Body of pancreas (tissue), 4 donors: ENCODE measurements around the gene YKT6. TPM values are rescaled to one million over a fixed set of nuclear protein-coding genes. Genes with fewer than 3 reads are reported as not detected.

Experiments
- ATAC-seq: fragments of 150-250 bp; one replicate; pipeline ENCODE4 v1.9.1; 2016
- DNase-seq, 4 donors: peaks; one replicate each; pipeline ENCODE4 v3.0.0-alpha.2; 2019
- H3K27ac ChIP-seq, 4 donors: fragments of 200-600 bp; sonication (generic); 1 replicate in 3 of 4; 2 replicates in 1 of 4; pipeline versions ENCODE4 v1.5.1 to v1.6.1; 2016 to 2019; ENCODE audit warnings: mild to moderate bottlenecking in 1 of 4, mixed read lengths in 1 of 4, moderate library complexity in 1 of 4
- H3K27me3 ChIP-seq, 2 donors: fragments of 200-600 bp; sonication (generic); one replicate each; pipeline ENCODE4 v1.6.0; 2016; ENCODE audit warnings: mild to moderate bottlenecking in 1 of 2
- H3K36me3 ChIP-seq, 2 donors: fragments of 200-600 bp; sonication (generic); replicated peaks in 1 of 2; 2 replicates each; pipeline ENCODE4 v1.5.1; 2016; ENCODE audit warnings: low read depth in 2 of 2; ENCODE audit not compliant: insufficient read depth in 1 of 2
- H3K4me1 ChIP-seq: fragments of 200-600 bp; sonication (generic); one replicate; pipeline ENCODE4 v1.6.0; 2016
- H3K4me3 ChIP-seq, 2 donors: fragments of 200-600 bp; sonication (generic); 1 replicate in 1 of 2; 2 replicates in 1 of 2; pipeline ENCODE4 v1.5.1; 2016 to 2019
- H3K9me3 ChIP-seq, 3 donors: fragments of 200-600 bp; sonication (generic); 1 replicate in 2 of 3; 2 replicates in 1 of 3; pipeline ENCODE4 v1.5.1; 2016
- POLR2A ChIP-seq, 3 donors: fragments of 450-650 bp; IDR thresholded peaks; one replicate each; pipeline ENCODE4 v1.6.1; 2016; ENCODE audit warnings: antibody characterized with exemption in 3 of 3, mild to moderate bottlenecking in 2 of 3
- WGBS, 2 donors: methylation state at CpG; one replicate each; pipeline ENCODE4 v1.1.5; 2017; 5-methylcytosine and 5-hydroxymethylcytosine counted together
- intact Hi-C: fragments of 100-400 bp; cut with DNase I; formaldehyde crosslinking; loops from one replicate; pipeline ENCODE4 v1.15.1; 2023
- total RNA-seq, 2 donors: library from RNA; depleted of rRNA; stranded (reverse); fragments of >200 nt; gene quantifications; one replicate each; pipeline ENCODE4 v1.1.0, GENCODE V29; 2016
- TF ChIP-seq, protein P1 (sequence below), 7 experiments: fragments of 450-650 bp in 4 of 7; fragments of 200-600 bp in 3 of 7; sonication (generic) in 3 of 7; IDR thresholded peaks; one replicate each; pipeline ENCODE4 v1.5.1; 2016 to 2019; ENCODE audit warnings: antibody characterized with exemption in 7 of 7

Gene YKT6
- total RNA-seq, 2 donors from 2014 or later = 37.6 to 55.4 TPM

DNA sequence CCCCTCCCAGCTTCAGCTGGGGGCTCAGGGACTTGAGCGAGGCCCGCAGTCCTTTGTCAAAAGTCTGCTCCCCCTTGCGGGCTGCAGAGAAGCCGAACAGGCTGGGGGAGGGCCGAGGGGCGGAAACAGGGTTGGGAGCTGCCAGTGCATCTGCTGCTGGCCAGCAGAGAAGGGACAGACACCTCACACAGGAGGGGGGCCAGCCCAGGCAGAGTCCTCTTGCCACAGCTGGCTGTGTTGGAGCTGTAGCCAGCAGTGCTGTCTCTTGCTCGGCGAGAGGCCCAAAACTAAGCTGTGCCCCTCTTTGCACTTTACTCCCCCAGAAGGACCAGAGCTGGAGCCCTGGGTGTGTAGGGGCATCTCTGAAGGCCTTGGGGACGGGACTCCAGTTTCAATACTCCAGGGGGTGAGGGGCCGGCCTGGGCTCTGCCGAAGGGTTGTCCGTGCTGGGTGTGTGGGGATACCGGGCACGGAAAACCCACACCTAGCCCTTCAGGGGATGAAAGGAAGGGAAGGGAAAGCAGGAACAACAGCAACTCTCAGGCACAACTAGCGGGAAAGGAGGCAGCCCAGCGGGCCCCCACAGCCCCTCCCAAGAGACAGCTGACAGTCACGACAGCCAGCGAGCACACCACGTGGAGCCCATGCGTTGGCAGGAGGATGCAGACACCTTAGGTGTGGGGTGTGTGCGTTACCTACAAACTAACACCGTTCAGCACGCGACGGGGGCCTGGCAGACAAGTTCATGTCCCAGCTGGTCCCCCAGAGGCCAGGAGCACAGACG, 17.8 kb downstream of the YKT6 start:
- no peak overlapping the region for H3K4me3 ChIP-seq
- H3K4me1 ChIP-seq = peaks cover 6% of the 10 kb centered on the region
- WGBS, 2 donors = 80 to 92% methylated on average over 19 to 25 of the region's 26 CpGs
- no peaks in the 10 kb centered on the region for H3K9me3 ChIP-seq
- H3K27me3 ChIP-seq = no peaks in the 10 kb centered on the region
- intact Hi-C loops = no loop called here
- no peak for TF ChIP-seq POLR2A (IDR thresholded peaks at IDR 0.05)
- TF ChIP-seq, protein P1, sequence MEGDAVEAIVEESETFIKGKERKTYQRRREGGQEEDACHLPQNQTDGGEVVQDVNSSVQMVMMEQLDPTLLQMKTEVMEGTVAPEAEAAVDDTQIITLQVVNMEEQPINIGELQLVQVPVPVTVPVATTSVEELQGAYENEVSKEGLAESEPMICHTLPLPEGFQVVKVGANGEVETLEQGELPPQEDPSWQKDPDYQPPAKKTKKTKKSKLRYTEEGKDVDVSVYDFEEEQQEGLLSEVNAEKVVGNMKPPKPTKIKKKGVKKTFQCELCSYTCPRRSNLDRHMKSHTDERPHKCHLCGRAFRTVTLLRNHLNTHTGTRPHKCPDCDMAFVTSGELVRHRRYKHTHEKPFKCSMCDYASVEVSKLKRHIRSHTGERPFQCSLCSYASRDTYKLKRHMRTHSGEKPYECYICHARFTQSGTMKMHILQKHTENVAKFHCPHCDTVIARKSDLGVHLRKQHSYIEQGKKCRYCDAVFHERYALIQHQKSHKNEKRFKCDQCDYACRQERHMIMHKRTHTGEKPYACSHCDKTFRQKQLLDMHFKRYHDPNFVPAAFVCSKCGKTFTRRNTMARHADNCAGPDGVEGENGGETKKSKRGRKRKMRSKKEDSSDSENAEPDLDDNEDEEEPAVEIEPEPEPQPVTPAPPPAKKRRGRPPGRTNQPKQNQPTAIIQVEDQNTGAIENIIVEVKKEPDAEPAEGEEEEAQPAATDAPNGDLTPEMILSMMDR (IDR thresholded peaks at IDR 0.05) = no peak
- no peak for DNase-seq
- ATAC-seq = no peak
- H3K36me3 ChIP-seq = no peaks in the 10 kb centered on the region
- H3K27ac ChIP-seq = no peak overlapping the region

DNA sequence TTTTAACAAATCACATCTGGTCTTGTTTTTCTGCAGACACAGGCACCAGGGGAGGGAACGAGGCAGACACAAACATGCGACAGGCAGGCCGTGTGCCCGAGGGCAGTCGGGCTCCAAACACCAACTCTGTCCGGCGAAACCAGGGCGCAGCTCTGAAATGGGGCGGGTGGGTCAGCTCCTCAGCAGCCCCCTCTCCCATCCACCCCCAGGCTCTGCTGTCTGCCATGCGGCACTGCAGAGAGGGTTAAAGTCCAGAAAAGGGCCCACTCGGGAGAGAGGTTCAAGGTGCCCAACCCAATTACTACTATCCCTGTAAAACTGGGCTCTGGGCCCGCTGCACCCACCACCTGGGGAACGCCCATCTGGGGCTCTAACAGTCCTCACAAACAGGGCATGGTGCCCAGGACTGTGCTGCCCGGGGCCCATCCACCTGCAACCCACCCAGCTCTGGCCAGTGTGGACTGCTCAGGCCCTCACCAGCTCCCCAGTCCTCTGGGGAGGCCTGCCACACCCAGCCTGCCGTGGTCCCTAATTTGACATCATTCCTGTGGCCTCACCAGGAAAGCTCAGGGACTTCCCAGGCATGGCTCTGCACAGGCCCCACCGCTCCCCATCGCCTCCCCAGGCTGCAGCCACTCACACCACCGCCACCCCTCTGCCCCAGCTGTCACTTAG, 18.7 kb downstream of the YKT6 start:
- TF ChIP-seq, protein P1 (IDR thresholded peaks at IDR 0.05) = no peak
- no peak for TF ChIP-seq POLR2A (IDR thresholded peaks at IDR 0.05)
- 92 to 98% methylated on average over 13 to 17 of the region's 18 CpGs for WGBS, 2 donors
- H3K4me1 ChIP-seq = peaks cover 15% of the 10 kb centered on the region
- no peaks in the 10 kb centered on the region for H3K36me3 ChIP-seq
- H3K9me3 ChIP-seq = no peaks in the 10 kb centered on the region
- H3K4me3 ChIP-seq = no peak overlapping the region
- no peaks in the 10 kb centered on the region for H3K27me3 ChIP-seq
- DNase-seq (no peak), ATAC-seq (no peak)
- no peak overlapping the region for H3K27ac ChIP-seq
- intact Hi-C loops = no loop called here

DNA sequence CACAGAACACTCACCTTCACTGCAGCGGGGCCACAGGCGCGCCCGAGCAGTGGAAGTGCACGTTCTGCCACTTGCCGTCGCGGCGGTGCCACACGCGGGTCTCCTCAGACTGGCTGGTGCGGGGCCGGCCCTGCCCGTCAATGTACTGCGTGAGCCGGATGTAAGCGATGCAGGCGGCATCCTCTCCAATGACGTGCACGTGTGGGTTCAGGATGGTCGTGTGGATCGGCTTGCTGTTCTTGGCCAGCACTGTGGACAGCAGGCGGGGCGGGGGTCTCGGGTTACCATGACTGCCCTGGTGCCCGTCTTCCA, 19.2 kb downstream of the YKT6 start:
- no peaks in the 10 kb centered on the region for H3K27me3 ChIP-seq
- intact Hi-C loops = no loop called here
- TF ChIP-seq, protein P1 (IDR thresholded peaks at IDR 0.05) = no peak
- TF ChIP-seq POLR2A (IDR thresholded peaks at IDR 0.05) = no peak
- no peaks in the 10 kb centered on the region for H3K36me3 ChIP-seq
- no peak overlapping the region for H3K4me3 ChIP-seq
- ATAC-seq (no peak), DNase-seq (peak in 1 of 4 donors; percentile 4)
- no peaks in the 10 kb centered on the region for H3K9me3 ChIP-seq
- H3K4me1 ChIP-seq = peaks cover 20% of the 10 kb centered on the region
- H3K27ac ChIP-seq = no peak overlapping the region
- 93 to 97% methylated on average over 20 to 23 of the region's 26 CpGs for WGBS, 2 donors

DNA sequence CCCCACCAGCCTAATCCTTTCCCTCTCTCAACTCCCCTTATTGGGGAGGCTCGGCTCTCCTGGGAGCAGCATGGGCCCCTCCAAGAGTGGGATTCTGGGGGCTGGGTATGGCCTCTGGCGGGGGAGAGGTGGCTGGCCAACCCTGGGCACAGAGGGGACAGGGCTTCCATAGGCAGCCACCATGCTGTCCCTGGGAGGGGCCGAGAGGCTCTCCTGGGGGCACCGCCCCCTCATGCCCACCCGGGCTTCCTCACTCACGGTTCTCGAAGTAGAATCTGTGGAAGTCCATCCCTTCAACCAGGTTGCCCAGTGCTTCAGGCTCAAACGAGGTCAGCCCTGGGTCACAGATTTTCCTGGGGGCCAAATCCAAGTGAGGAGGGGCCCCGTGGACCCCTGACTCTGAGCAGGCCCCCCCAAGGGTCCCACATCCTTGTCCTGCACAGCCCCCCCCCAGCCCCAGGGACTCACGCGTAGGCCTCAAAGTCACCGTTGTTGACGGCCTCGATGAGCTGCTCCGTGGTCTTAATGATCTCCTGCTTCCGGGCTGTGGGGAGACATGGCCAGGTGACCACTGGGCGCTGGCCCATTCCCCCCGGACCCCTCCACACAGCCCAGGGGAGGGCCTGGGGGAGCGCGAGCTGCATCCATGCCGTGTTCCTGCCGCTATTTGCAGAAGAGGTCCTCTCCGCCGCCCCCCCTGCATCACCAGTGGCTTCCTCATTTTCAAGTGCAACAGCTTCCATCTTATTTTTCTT, 19.8 kb downstream of the YKT6 start:
- ATAC-seq = no peak
- no peak overlapping the region for H3K27ac ChIP-seq
- no peaks in the 10 kb centered on the region for H3K36me3 ChIP-seq
- no peak overlapping the region for H3K4me3 ChIP-seq
- 86 to 88% methylated on average over 23 to 24 of the region's 24 CpGs for WGBS, 2 donors
- peak in 2 of 4 donors; percentile 3 to 7 for DNase-seq
- peaks cover 24% of the 10 kb centered on the region for H3K4me1 ChIP-seq
- no peaks in the 10 kb centered on the region for H3K9me3 ChIP-seq
- intact Hi-C loops = no loop called here
- TF ChIP-seq, protein P1 (IDR thresholded peaks at IDR 0.05) = no peak
- TF ChIP-seq POLR2A (IDR thresholded peaks at IDR 0.05) = no peak
- no peaks in the 10 kb centered on the region for H3K27me3 ChIP-seq
